NCI-H2081 (cell line): ENCODE data around the gene STX19.
A peak's percentile ranks its signal among the peaks of the same experiment; 100 is the strongest.

Source experiments
- DNase-seq, 2 experiments: peaks; one replicate each; lab custom pipeline; 2025; lab: John Stamatoyannopoulos, UW

Gene STX19

GRCh38 chr3:94036909-94037507, 8.6 kb upstream of the STX19 start:
- DNase-seq = peak; percentile 3 to 19

DNA sequence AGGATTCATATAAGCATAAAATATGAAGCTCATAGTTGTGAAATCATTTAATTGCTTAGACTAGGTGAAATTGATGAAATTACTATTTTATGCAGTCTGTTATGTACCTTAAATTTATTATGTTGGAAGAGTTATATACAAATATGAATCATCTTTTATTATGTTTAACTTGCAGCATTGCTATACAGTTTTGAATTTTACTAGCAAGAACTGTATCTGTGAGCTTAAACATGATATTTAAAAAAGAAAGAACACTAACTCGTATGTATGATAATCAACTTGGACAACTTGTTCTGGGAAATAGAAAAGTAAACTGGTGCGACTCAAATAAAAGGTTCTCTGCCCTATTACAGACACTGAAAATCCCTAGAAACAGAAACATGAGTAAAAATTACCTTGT, 1.8 kb downstream of the STX19 start:
- DNase-seq = no peak

DNA sequence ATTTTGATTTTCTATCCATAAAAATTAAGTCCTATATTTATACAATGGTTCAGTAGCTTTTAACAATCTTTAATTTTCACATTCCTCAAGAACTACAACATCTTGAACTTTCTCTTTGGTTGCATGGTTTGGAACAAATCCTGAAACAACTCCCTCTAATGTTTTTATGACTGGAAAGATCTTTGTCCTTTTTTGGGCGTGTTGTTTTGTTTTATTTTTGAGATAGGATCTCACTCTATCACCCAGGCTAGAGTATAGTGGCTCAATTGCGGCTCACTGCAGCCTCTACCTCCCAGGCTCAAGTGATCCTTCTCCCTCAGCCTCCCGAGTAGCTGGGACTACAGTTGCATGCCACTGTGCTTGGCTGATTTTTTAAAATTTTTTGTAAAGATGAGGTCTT, 4.0 kb downstream of the STX19 start:
- DNase-seq = no peak

DNA sequence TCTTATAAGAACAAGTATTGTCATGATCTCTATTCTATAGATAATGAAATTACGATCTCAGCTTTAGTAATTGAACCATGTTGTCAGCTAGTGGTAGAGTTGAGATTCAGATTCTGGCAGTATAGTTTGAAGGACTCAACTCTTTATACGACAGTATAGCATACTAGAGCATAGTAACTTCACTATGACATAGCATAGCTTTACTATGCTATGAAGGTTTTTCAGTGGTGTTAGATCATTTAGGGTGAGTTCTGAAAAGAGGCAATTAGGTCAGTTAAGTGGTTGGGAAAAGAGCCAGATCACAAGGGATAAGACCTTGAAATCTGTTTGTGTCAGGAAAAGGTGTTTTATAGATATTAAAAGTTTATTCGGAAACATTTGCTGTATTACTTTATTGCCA, 8.1 kb downstream of the STX19 start:
- DNase-seq = no peak

DNA sequence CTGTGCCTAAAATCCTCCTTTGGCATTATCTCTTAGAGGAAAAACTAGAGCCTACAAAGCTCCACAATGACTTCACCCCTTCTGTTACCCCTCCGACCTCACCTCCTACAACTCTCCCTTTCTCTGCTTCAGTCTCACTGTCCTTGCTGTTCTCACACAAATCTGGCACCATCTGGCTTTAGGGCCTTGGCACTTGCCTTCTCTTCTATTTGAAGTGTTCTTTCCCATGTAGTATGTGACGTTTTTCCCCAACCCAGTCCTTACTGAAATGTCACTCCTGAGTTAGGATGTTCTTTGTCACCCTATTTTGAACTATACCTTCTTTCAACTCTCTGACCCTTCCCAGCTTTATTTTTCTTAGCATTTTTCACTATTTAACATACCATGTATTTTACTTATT, 8.7 kb downstream of the STX19 start:
- DNase-seq = no peak

GRCh38 chr3:94015025-94015424, 13.4 kb downstream of the STX19 start:
- DNase-seq = no peak

- DNase-seq = no peak
Observed at GRCh38 chr3:94012185-94012584, 16.2 kb downstream of the STX19 start.

DNA sequence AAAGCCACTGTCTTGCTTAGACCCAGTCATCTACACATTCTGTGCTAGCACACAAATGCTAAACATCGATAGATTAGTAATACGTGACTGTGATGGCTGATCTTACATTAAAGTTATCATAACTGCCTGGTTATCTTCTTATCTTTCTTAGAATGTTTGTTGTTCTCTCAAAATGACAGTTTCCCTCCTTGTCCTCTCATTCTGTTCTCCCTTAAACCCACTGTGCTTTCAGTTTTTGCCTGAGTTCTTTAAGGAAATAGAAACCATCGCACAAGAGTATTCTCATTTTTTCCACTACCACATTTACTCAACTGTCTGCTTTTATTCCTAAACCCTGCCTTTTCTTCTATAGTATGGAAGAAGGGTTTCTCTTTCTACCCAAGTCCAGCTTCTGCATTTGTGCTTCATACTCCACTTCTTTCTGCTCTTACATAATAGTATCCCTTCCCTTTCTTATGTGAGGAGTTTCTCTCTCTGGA, 17.1 kb downstream of the STX19 start:
- DNase-seq = no peak

DNA sequence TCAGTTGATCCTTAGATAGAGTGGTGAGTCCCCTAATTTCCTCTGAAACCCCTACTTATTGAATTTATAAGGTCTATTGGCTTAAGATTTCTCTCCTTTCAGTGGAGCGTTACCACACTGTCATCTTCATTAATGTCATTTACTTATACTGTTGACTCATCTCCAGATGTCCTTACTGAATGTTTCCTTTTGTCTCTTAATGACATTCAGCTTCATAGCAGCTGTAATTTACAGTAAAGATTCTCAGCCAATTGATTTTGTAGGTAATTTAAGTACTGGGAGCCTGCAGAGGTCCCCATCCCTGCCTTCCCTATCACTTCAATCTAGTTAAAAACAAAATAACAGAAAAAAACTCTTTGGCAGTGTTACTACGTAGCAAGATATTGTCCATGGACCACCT, 18.8 kb downstream of the STX19 start:
- peak in 1 of 2 experiments; percentile 39 for DNase-seq

- DNase-seq = no peak
Observed at GRCh38 chr3:94008253-94008652, 20.1 kb downstream of the STX19 start.

- DNase-seq = peak; percentile 32 to 73
Observed at GRCh38 chr3:94004301-94004910, 24.0 kb downstream of the STX19 start.

DNA sequence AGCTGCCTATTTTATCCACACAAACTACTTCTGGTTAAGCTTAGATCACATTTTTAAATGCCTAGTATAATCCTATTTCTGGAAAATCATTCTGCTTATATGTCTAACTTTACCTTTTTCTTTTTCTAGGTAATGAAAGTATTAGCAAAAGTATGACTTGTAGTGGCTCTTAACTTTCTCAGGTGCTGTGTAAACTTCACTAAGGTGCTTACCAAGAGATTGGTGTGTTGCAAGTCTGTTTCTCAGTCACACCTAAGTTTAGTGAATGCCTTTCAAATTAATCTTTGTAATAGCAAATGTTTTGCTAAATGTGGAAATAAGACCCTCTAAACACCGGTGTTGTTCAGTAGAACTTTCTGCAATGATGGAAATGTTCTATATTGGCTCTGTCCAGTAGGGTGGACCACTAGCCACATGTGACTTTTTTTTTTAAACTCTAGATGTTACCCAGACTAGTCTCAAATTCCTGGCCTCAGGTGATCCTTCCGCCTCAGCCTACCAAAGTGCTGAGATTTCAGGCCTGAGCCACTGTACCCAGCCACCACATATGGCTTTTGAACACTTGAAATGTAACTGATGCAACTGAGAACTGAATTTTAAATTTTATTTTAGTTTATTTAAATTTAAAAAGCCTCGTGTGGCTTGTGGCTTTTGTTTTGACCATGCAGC, 26.4 kb downstream of the STX19 start:
- DNase-seq = no peak

DNA sequence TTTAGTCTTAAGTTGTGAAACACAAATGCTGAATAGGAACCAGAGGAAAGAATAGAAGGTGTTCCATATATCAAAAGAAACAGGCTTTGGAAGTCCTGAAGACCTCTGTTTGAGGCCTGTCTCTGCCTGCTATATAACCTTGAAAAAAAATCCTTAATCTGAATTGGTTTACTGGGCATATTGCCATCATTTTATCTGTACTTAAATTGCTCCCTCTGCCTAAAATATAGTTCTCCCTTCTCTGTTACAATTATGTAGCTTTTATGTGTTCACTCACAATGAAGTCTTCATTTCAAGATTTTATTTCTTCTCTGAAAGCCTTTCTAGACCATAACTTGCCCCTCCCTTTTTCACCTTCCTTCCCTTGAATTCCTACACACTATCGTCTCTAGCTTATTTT, 27.2 kb downstream of the STX19 start:
- DNase-seq = no peak

GRCh38 chr3:93994056-93994455, 34.3 kb downstream of the STX19 start:
- no peak for DNase-seq

GRCh38 chr3:93992207-93992606, 36.2 kb downstream of the STX19 start:
- DNase-seq = no peak

- DNase-seq = no peak
Observed at GRCh38 chr3:93991631-93992030, 36.8 kb downstream of the STX19 start.

GRCh38 chr3:93989241-93989640, 39.2 kb downstream of the STX19 start:
- DNase-seq = no peak

GRCh38 chr3:93988764-93989163, 39.6 kb downstream of the STX19 start:
- no peak for DNase-seq

DNA sequence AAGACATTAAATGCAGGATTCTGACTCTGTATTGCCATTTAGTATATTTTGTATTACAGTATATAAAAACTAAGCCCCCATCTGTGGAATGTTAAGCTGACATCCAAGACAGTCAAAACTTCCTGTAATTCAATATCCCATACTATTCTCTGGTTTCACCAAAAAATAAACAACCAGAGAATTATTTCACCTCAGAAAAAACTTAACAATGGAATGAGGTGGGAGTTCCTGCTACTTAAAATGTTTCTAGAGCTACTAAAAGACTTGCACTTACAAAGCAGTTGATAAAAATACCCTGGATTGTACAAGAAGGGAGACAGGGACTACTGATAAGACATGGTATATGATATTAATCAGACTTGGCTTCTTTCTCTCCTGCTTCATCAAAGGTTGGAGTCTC, 40.1 kb downstream of the STX19 start:
- no peak for DNase-seq

- no peak for DNase-seq
Observed at GRCh38 chr3:93984618-93985017, 43.8 kb downstream of the STX19 start.

DNA sequence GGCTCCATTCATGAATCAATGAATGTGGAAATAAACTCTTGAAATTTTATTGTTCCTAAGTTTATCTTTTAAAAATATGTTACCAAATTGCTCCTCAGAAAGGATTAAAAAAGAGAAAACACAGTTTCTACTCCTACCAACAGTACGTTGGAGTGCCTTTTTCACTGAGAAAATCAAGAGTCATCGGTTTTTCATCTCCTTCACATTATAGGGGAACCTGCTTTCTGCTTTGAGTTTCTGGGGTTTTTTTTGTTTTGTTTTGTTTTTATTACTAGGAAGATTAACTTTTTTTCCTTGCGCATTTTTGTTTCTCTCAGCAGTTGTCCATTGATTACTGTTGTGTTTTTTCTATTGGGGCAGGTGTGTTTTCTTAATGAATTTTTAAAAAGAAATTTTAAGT, 45.0 kb downstream of the STX19 start:
- DNase-seq = no peak

GRCh38 chr3:93981649-93982048, 46.7 kb downstream of the STX19 start:
- DNase-seq = no peak

DNA sequence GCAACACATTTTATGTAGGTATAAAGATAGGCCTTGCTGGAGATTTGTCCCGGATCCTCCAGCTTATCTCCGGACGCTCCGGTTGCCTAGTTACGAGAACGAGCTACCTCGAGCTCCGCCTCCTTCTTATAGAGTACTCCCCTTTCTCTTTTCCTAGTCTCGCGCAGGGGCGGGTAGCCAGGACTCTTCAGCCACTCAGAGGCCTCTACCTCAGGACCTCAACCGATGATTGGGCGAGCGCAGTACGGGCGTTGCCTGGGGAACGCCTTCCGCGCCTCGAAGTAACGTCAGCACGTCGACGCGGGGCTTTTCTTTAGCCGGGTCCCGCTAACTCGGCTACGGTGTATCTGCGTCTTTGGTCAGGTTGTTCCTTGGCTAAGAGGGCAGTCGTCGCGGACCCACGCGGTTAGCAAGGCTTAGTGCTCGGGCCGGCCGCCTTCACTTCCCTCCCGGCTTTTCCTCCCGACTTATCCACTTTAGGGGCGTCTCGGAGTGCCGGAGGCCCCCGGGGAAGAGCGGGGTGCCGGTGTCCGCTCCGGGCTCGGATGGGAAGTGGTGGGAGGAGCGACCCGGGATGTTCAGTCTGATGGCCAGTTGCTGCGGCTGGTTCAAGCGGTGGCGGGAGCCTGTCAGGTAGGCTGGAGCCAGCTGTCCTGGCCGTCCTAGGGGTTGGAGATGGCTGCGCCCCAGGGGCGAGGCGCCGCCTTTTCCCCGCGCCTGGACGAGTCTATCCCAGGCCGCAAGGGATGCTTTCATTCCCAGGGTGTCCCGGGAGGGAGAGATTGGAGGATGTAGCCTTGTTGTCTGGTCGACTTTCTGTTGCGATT, 48.3 kb downstream of the STX19 start, which contains the start of gene ARL13B:
ARL13B (plus strand) TSS at position 306 of the 827 bp plus-strand sequence; CDS start at position 575, 269 bp downstream.
- peak; percentile 99 for DNase-seq
